DLD1 (cell line): ENCODE measurements around the gene PIGV.
"Not testable (repeated sequence)": the region's sequence is repeated elsewhere in the genome, so short reads cannot be mapped to it uniquely, and the experiment has no call there.

Experiments
- in situ Hi-C: cut with HindIII; loops from 2 replicates; pipeline ENCODE4 v1.10.0; 2017; ENCODE audit warnings: low sequenced_read_pairs

Gene PIGV

GRCh38 chr1:26791148-26791547, 3.4 kb downstream of the PIGV start:
- in situ Hi-C loops = no loop called here

- in situ Hi-C loops = no loop called here
Observed at GRCh38 chr1:26791626-26792025, 3.9 kb downstream of the PIGV start.

- in situ Hi-C loops = no loop called here
Observed at GRCh38 chr1:26792924-26793323, 5.2 kb downstream of the PIGV start.

- in situ Hi-C loops = no loop called here
Observed at GRCh38 chr1:26794391-26794790, 6.6 kb downstream of the PIGV start.

GRCh38 chr1:26797627-26798026, 9.9 kb downstream of the PIGV start:
- in situ Hi-C loops = no loop called here

- in situ Hi-C loops = no loop called here
Observed at GRCh38 chr1:26799479-26800142, 11.9 kb downstream of the PIGV start.

GRCh38 chr1:26803932-26804331, 16.2 kb downstream of the PIGV start:
- in situ Hi-C loops = not testable (repeated sequence)

GRCh38 chr1:26810105-26810504, 22.4 kb downstream of the PIGV start:
- in situ Hi-C loops = not testable (repeated sequence)

- in situ Hi-C loops = no loop called here
Observed at GRCh38 chr1:26811057-26811456, 23.3 kb downstream of the PIGV start.

- in situ Hi-C loops = no loop called here
Observed at GRCh38 chr1:26811708-26812107, 24.0 kb downstream of the PIGV start.

GRCh38 chr1:26814377-26814776, 26.6 kb downstream of the PIGV start:
- in situ Hi-C loops = no loop called here

- in situ Hi-C loops = no loop called here
Observed at GRCh38 chr1:26814893-26815292, 27.1 kb downstream of the PIGV start.

GRCh38 chr1:26820784-26821269, 33.1 kb downstream of the PIGV start:
- in situ Hi-C loops = no loop called here

GRCh38 chr1:26822737-26823395, 35.1 kb downstream of the PIGV start:
- in situ Hi-C loops = no loop called here

GRCh38 chr1:26824731-26825130, 37.0 kb downstream of the PIGV start:
- in situ Hi-C loops = no loop called here

GRCh38 chr1:26826261-26827105, 38.7 kb downstream of the PIGV start, which contains the start of gene ZDHHC18:
Gene ZDHHC18, plus strand, starts transcription at chr1:26826688. Its CDS starts 117 bp downstream, at chr1:26826805.
- in situ Hi-C loops = no loop called here

- in situ Hi-C loops = no loop called here
Observed at GRCh38 chr1:26827106-26827604, 39.4 kb downstream of the PIGV start.

- in situ Hi-C loops = no loop called here
Observed at GRCh38 chr1:26827663-26828062, 39.9 kb downstream of the PIGV start.

GRCh38 chr1:26828411-26828991, 40.8 kb downstream of the PIGV start:
- in situ Hi-C loops = no loop called here

- in situ Hi-C loops = no loop called here
Observed at GRCh38 chr1:26829184-26829911, 41.6 kb downstream of the PIGV start.
